GM12801 (cell line): ENCODE data around the gene WDR19.

ENCODE experiments used
- CTCF ChIP-seq: IDR thresholded peaks from one replicate; pipeline ENCODE4 v1.5.1; 2011; ENCODE audit warnings: control low read depth; ENCODE audit not compliant: insufficient read length; ENCODE audit errors: extremely low read depth

WDR19 gene

GRCh38 chr4:39166669-39167068 is 15.7 kb upstream of the WDR19 start:
- no peak for TF ChIP-seq CTCF

GRCh38 chr4:39169426-39169825 is 12.9 kb upstream of the WDR19 start:
- TF ChIP-seq CTCF = no peak

- TF ChIP-seq CTCF = no peak
Measured at GRCh38 chr4:39170301-39170700, 12.0 kb upstream of the WDR19 start.

- no peak for TF ChIP-seq CTCF
Measured at GRCh38 chr4:39178706-39179105, 3.6 kb upstream of the WDR19 start.

- TF ChIP-seq CTCF = no peak
Measured at GRCh38 chr4:39179681-39180080, 2.6 kb upstream of the WDR19 start.

GRCh38 chr4:39181520-39181904 is 817 bp upstream of the WDR19 start:
- no peak for TF ChIP-seq CTCF

- TF ChIP-seq CTCF = no peak
Measured at GRCh38 chr4:39201963-39202362, 19.6 kb downstream of the WDR19 start.

GRCh38 chr4:39204543-39204942 is 22.2 kb downstream of the WDR19 start:
- TF ChIP-seq CTCF = no peak
